GM12878 (cell line): ENCODE results near the gene FKBP15.
"Not testable (repeated sequence)": the region's sequence is repeated elsewhere in the genome, so short reads cannot be mapped to it uniquely, and the experiment has no call there.

ENCODE experiments used
- CREB1 ChIP-seq: IDR thresholded peaks from 2 replicates; pipeline ENCODE4 v1.6.1; 2012; ENCODE audit warnings: low read depth, mild to moderate bottlenecking, inconsistent platforms
- NFIC ChIP-seq: IDR thresholded peaks from 2 replicates; pipeline ENCODE4 v1.6.1; 2012; ENCODE audit warnings: low read depth, mild to moderate bottlenecking, inconsistent platforms, low read length, moderate library complexity
- POLR2A ChIP-seq: IDR thresholded peaks from 2 replicates; pipeline ENCODE4 v1.6.1; 2011; ENCODE audit warnings: low read depth, mild to moderate bottlenecking, low read length
- POLR2AphosphoS5 ChIP-seq: IDR thresholded peaks from 2 replicates; pipeline ENCODE4 v1.6.1; 2011; ENCODE audit warnings: mild to moderate bottlenecking, low read length, inconsistent platforms
- SIN3A ChIP-seq: IDR thresholded peaks from 2 replicates; pipeline ENCODE4 v1.6.1; 2012; ENCODE audit warnings: low read depth, low read length, improper control_type of control experiment
- SP1 ChIP-seq: IDR thresholded peaks from one replicate; pipeline ENCODE4 v1.6.1; 2011; ENCODE audit warnings: low read depth, low read length
- SPI1 ChIP-seq: IDR thresholded peaks from 2 replicates; pipeline ENCODE4 v1.6.1; 2011; ENCODE audit warnings: low read depth, mild to moderate bottlenecking, low read length, moderate library complexity, borderline replicate concordance; ENCODE audit not compliant: insufficient read depth
- SUPT20H ChIP-seq: IDR thresholded peaks from 2 replicates; pipeline ENCODE4 v1.6.1; 2011; ENCODE audit warnings: low read depth, mild to moderate bottlenecking, low read length, moderate library complexity, borderline replicate concordance; ENCODE audit not compliant: control insufficient read depth
- TF ChIP-seq, protein P1 (sequence below), 3 experiments: IDR thresholded peaks in 2 of 3; conservative IDR thresholded peaks in 1 of 3; 2 replicates each; pipeline ENCODE4 v1.5.1; 2011; ENCODE audit warnings: low read depth in 3 of 3, low read length in 3 of 3, mild to moderate bottlenecking in 3 of 3, control low read depth in 2 of 3, moderate library complexity in 2 of 3, inconsistent platforms in 1 of 3, mixed read lengths in 1 of 3; ENCODE audit not compliant: control insufficient read depth in 2 of 3, insufficient read depth in 1 of 3; ENCODE audit errors: extremely low read depth in 1 of 3
- TF ChIP-seq, protein P2 (sequence below): IDR thresholded peaks from 2 replicates; pipeline ENCODE4 v1.6.1; 2011; ENCODE audit warnings: mild to moderate bottlenecking, low read depth, low read length, moderate library complexity; ENCODE audit not compliant: insufficient replicate concordance
- TF ChIP-seq, protein P3 (sequence below): fragments of 450-650 bp; IDR thresholded peaks from 2 replicates; pipeline ENCODE4 v1.6.1; 2017; ENCODE audit warnings: mild to moderate bottlenecking

DNA sequence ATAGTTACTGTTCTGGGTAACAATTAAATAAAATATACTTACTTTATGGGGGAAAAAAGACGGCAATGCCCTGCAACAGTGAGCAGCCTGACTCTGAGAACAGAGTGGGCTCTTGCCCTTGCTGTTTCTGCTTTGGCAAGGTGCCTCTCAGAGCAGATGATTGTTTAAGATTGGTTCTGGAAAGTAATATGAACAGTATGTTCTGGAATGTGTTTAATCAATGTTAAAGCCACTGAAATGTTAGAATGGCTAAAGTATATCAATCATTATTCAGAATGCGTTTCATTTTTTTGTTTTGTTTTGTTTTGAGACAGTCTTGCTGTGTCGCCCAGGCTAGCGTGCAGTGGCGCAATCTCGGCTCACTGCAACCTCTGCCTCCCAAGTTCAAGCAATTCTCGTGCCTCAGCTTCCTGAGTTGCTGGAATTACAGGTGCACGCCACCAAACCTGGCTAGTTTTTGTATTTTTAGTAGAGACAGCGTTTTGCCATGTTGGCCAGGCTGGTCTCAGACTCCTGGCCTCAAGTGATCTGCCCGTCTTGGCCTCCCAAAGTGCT lies 14.7 kb upstream of the FKBP15 start:
- TF ChIP-seq, protein P1, sequence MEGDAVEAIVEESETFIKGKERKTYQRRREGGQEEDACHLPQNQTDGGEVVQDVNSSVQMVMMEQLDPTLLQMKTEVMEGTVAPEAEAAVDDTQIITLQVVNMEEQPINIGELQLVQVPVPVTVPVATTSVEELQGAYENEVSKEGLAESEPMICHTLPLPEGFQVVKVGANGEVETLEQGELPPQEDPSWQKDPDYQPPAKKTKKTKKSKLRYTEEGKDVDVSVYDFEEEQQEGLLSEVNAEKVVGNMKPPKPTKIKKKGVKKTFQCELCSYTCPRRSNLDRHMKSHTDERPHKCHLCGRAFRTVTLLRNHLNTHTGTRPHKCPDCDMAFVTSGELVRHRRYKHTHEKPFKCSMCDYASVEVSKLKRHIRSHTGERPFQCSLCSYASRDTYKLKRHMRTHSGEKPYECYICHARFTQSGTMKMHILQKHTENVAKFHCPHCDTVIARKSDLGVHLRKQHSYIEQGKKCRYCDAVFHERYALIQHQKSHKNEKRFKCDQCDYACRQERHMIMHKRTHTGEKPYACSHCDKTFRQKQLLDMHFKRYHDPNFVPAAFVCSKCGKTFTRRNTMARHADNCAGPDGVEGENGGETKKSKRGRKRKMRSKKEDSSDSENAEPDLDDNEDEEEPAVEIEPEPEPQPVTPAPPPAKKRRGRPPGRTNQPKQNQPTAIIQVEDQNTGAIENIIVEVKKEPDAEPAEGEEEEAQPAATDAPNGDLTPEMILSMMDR (IDR thresholded peaks at IDR 0.05 in 2 of 3, conservative IDR thresholded peaks at IDR 0.05 in 1 of 3; ENCODE audit: control insufficient read depth in 2 of 3, extremely low read depth in 1 of 3, insufficient read depth in 1 of 3, low read depth in 3 of 3, low read length in 3 of 3): not testable (repeated sequence)
- TF ChIP-seq SUPT20H, SPI1, POLR2A, CREB1, SP1, SIN3A, NFIC, POLR2AphosphoS5: not testable (repeated sequence)
- TF ChIP-seq, protein P2, sequence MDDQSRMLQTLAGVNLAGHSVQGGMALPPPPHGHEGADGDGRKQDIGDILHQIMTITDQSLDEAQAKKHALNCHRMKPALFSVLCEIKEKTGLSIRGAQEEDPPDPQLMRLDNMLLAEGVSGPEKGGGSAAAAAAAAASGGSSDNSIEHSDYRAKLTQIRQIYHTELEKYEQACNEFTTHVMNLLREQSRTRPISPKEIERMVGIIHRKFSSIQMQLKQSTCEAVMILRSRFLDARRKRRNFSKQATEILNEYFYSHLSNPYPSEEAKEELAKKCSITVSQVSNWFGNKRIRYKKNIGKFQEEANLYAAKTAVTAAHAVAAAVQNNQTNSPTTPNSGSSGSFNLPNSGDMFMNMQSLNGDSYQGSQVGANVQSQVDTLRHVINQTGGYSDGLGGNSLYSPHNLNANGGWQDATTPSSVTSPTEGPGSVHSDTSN: not testable (repeated sequence)
- TF ChIP-seq, protein P3, sequence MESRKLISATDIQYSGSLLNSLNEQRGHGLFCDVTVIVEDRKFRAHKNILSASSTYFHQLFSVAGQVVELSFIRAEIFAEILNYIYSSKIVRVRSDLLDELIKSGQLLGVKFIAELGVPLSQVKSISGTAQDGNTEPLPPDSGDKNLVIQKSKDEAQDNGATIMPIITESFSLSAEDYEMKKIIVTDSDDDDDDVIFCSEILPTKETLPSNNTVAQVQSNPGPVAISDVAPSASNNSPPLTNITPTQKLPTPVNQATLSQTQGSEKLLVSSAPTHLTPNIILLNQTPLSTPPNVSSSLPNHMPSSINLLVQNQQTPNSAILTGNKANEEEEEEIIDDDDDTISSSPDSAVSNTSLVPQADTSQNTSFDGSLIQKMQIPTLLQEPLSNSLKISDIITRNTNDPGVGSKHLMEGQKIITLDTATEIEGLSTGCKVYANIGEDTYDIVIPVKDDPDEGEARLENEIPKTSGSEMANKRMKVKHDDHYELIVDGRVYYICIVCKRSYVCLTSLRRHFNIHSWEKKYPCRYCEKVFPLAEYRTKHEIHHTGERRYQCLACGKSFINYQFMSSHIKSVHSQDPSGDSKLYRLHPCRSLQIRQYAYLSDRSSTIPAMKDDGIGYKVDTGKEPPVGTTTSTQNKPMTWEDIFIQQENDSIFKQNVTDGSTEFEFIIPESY: not testable (repeated sequence)
